Neural cell (in vitro differentiated cells): ENCODE measurements around the gene EPC2. TPM values are rescaled to one million over a fixed set of nuclear protein-coding genes. Genes with fewer than 3 reads are reported as not detected.

Experiments
- polyA plus RNA-seq: library from polyadenylated mRNA; depleted of rRNA; stranded (reverse); fragments of >200 nt; gene quantifications from 2 replicates; pipeline ENCODE4 v1.2.3, GENCODE V29; 2014
- small RNA-seq, 3 experiments: library from RNA; depleted of rRNA; stranded (forward); fragments of <200 nt; gene quantifications; one replicate each; pipeline ENCODE3, GENCODE V24; 2012

EPC2 gene
- polyA plus RNA-seq, 1 donor from 2014 or later = 43.9 TPM

Small RNAs within 50 kb of the gene (small RNA-seq; reads per million reads assigned to genes)
- 0 to 0.49 (median 0.03) reads per million in 3 experiments for gene RNU2-9P
- 0 reads per million in 3 experiments for gene RPS29P8

Other genes with a start within 250 kb of the EPC2 start
- gene KIF5C, start 230.5 kb downstream of the EPC2 start, polyA plus RNA-seq = 515 and 527 TPM in 2 replicates